Nephron progenitor cell (in vitro differentiated cells): Measurements from ENCODE around the gene TEX51.
A peak's percentile ranks its signal among the peaks of the same experiment; 100 is the strongest.

ENCODE experiments used
- DNase-seq: peaks from one replicate; pipeline ENCODE4 v3.0.0; 2021
- H3K27ac Mint-ChIP-seq: 2 replicates; pipeline ENCODE4 v1.8.0; 2021; ENCODE audit warnings: mild to moderate bottlenecking, moderate library complexity, mixed read lengths
- H3K27me3 Mint-ChIP-seq: 2 replicates; pipeline ENCODE4 v1.8.0; 2021; ENCODE audit warnings: mild to moderate bottlenecking, low read depth, mixed read lengths; ENCODE audit not compliant: poor library complexity
- H3K36me3 Mint-ChIP-seq: 2 replicates; pipeline ENCODE4 v1.8.0; 2021; ENCODE audit warnings: low read depth, mixed read lengths
- H3K4me1 Mint-ChIP-seq: 2 replicates; pipeline ENCODE4 v1.8.0; 2021; ENCODE audit warnings: mixed read lengths
- H3K4me3 Mint-ChIP-seq: 2 replicates; pipeline ENCODE4 v1.8.0; 2021; ENCODE audit warnings: mild to moderate bottlenecking, moderate library complexity, mixed read lengths
- H3K9me3 Mint-ChIP-seq: 2 replicates; pipeline ENCODE4 v1.8.0; 2021; ENCODE audit warnings: mild to moderate bottlenecking, moderate library complexity, mixed read lengths
- CTCF ChIP-seq: fragments of 200-600 bp; sonication (generic); IDR thresholded peaks from 2 replicates; pipeline ENCODE4 v1.5.0; 2021; ENCODE audit warnings: antibody characterized with exemption

TEX51 gene

GRCh38 chr2:126912201-126912600, 13.5 kb downstream of the TEX51 start:
- Mint-ChIP-seq H3K4me3 (no peak overlapping the region), H3K9me3 (peaks cover 3% of the 10 kb centered on the region), H3K4me1 (peaks cover 25% of the 10 kb centered on the region), H3K27ac (no peak overlapping the region), H3K27me3 (peaks cover 23% of the 10 kb centered on the region), H3K36me3 (no peaks in the 10 kb centered on the region)
- no peak for TF ChIP-seq CTCF
- no peak for DNase-seq

GRCh38 chr2:126913329-126913728, 14.6 kb downstream of the TEX51 start:
- Mint-ChIP-seq H3K4me3 (no peak overlapping the region), H3K9me3 (peaks cover 3% of the 10 kb centered on the region), H3K36me3 (no peaks in the 10 kb centered on the region), H3K27me3 (peaks cover 14% of the 10 kb centered on the region), H3K27ac (peak overlapping the region; percentile 95), H3K4me1 (peaks cover 20% of the 10 kb centered on the region)
- TF ChIP-seq CTCF: no peak
- DNase-seq: no peak

- peaks cover 10% of the 10 kb centered on the region for H3K27me3 Mint-ChIP-seq
- H3K9me3 Mint-ChIP-seq: peaks cover 3% of the 10 kb centered on the region
- no peak for TF ChIP-seq CTCF
- H3K4me1 Mint-ChIP-seq: peaks cover 12% of the 10 kb centered on the region
- H3K36me3 Mint-ChIP-seq: no peaks in the 10 kb centered on the region
- H3K4me3 Mint-ChIP-seq: no peak overlapping the region
- DNase-seq: no peak
- no peak overlapping the region for H3K27ac Mint-ChIP-seq
These were observed 15.4 kb downstream of the TEX51 start for GRCh38 chr2:126913881-126914615.

GRCh38 chr2:126914811-126915500, 16.3 kb downstream of the TEX51 start:
- H3K4me3 Mint-ChIP-seq: no peak overlapping the region
- no peak overlapping the region for H3K27ac Mint-ChIP-seq
- peaks cover 5% of the 10 kb centered on the region for H3K4me1 Mint-ChIP-seq
- DNase-seq: no peak
- peaks cover 10% of the 10 kb centered on the region for H3K27me3 Mint-ChIP-seq
- no peaks in the 10 kb centered on the region for H3K36me3 Mint-ChIP-seq
- no peak for TF ChIP-seq CTCF
- peaks cover 3% of the 10 kb centered on the region for H3K9me3 Mint-ChIP-seq

GRCh38 chr2:126915903-126916302, 17.2 kb downstream of the TEX51 start:
- H3K27ac Mint-ChIP-seq: no peak overlapping the region
- H3K9me3 Mint-ChIP-seq: peaks cover 3% of the 10 kb centered on the region
- no peak for DNase-seq
- no peak for TF ChIP-seq CTCF
- no peaks in the 10 kb centered on the region for H3K36me3 Mint-ChIP-seq
- peaks cover 10% of the 10 kb centered on the region for H3K27me3 Mint-ChIP-seq
- H3K4me1 Mint-ChIP-seq: peaks cover 5% of the 10 kb centered on the region
- H3K4me3 Mint-ChIP-seq: no peak overlapping the region
